ENCODE results near the gene ASIC2.

The ASIC2 gene

DNA sequence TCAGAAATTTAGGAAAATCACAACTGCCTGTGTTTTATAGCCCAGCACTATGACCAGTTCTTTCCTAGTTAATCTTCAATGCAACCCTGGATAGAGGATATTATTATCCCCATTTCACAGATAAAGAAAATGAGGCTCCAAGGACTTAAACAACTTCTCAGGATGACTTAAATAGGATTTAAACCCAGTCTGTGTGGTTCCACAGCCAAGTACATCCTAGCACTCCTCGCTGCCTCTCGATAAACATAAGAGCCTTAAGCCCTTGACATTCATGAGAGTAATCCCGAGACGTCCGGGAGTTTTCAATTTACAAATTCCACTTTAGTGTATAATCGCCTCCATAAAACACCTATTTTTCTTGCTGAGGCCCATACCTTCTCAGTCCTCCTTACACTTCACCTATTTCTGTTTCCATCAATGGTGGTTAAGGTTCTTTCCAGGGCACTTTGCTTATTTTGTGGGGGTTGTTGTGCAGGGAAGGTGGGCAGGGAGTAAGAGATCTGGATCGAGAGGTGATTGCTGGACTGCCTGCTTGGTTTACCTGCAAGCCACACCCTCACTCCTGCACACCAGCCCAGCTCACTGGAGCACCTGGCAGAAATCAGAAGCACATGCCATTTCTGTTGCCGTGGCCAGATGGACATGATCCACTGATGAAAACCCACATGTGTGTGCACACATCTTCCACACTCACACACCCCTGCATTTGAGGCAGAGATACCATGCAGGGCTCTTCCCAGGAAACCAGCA is 50.5 kb downstream of the ASIC2 start:
- DNase-seq = no peak

DNA sequence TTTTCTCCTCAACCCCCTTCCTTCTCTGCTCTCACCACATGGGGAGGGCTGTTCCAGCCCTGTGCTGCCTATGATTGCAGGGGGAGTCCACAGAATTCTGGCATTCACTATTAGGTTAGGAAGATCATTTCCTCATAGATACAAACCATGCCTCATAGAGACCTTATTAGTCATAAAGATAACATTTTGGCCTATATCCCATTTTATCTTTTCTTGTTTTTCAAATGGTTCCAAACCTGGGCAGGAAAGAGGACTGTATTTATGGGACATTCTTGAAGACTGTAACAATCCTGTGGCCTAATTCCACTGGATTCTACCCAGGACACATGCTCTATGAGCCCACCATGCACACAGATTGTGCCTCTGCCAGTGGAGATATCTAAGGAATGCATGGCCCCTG is 51.7 kb downstream of the ASIC2 start:
- DNase-seq = no peak

- DNase-seq = no peak
Measured at GRCh38 chr17:33240362-33240761, 52.7 kb downstream of the ASIC2 start.

GRCh38 chr17:33239702-33240101 is 53.4 kb downstream of the ASIC2 start:
- no peak for DNase-seq

DNA sequence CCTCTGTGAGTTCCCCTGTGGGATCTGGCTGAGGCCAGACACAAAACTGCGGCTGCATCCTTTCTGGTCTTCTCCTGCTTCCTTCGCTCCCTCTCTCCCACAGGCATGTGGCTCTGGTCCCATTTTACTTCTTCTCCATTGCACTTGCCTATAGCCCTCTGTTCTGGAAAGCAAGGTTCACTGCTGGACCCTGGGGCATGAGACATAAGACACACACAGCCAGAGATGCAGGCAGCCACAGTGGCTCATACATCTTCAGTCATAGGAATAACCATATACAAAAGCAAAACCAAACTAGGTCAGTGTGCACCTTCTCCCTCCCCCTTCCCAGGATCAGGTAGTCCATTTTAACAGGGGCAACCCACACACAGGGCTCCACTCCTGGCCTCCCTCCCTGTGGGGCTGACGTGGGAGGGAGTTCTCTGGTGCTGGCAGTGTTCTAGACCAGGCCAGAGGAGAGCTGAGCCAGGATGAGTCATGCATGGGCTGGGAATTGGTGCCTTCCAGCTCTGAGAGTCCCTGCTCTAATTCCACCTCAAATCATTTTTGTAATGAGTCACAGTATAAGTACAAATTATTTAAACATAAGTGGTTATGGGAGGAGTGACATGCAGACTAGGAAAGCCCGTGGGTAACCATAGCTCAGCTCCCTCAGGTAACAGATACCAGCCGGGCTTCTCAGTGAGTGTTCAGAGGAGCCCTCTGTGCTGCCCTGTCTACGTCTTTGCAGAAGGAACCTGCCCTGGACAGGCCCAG is 58.0 kb downstream of the ASIC2 start:
- no peak for DNase-seq

DNA sequence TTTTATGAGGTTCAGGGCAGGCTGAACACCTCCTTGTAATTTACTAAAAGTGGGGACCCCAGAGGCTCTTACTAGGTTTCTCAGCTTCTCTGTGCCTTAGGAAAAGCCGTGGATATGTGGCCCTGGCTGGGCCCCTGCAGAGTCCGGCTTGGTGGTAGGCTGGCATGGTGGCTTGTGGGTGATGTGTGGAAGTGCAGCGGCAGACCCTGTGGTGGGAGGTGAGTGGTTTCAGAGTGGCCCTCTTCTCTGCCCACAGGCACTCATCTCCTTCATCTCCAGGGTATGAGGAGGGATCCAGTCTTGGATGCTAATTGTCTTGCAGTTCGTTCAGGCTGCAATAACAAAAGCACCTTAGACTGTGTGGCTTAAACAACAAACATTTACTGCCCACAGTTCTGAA is 58.9 kb downstream of the ASIC2 start:
- DNase-seq = no peak

GRCh38 chr17:33233811-33234177 is 59.3 kb downstream of the ASIC2 start:
- DNase-seq = peak; percentile 59 to 76

DNA sequence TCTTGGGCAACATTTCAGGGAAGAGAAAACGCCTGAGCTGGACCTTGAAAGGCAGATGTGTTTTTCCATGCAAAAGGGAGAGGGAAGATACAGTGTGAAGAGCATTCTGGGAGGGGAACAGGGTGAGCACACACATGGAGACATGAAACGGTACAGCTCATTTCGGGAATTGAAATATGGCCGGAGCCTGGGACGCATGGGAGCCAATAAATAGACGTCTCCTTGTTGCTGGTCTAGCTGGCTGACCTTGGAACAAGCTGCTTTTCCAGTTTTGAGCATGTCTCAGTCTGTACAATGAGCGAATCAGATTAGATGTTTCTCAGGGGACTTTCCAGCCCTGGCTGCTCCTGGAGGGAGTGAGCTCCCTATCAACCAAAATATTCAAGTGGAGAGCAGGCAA is 63.6 kb downstream of the ASIC2 start:
- no peak for DNase-seq

DNA sequence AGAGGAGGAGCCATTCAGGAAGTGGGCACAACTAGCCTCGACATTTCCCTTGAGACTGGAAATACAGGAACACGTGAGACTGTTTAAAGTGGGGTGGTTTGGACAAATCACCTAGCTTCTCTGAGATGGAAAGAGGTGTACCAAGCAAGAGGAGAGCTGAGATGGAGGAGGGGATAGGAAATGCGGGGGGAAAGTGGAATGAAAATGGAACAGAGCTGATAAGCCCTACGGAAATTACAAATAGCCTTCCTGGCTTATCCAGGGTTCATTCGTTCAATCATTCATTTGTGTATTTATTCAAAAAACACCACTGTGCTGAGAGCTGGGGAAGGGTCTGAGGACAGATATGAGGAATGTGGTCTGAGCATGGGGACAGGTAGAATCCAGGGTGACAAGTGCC is 64.1 kb downstream of the ASIC2 start:
- no peak for DNase-seq

DNA sequence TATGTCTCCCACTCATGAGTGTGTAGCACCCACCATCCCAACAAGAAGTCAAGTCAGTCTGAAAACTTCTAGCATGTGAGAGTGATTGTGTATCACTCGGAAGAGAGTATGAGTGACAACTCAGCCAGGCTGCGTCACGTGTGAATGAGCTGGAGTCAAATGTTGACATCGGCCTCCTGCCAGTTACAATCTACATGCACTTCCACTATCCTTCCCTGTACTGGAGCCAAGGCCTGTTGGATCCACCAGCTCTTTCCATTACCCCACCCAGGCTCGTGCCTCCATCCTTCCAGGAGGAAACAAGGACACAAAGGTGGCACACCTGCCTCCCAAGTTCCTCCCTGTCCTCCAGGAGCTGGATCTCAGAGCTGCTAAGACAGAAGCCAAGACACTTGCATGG is 64.5 kb downstream of the ASIC2 start:
- DNase-seq = no peak

- DNase-seq = no peak
Measured at GRCh38 chr17:33227911-33228310, 65.2 kb downstream of the ASIC2 start.

DNA sequence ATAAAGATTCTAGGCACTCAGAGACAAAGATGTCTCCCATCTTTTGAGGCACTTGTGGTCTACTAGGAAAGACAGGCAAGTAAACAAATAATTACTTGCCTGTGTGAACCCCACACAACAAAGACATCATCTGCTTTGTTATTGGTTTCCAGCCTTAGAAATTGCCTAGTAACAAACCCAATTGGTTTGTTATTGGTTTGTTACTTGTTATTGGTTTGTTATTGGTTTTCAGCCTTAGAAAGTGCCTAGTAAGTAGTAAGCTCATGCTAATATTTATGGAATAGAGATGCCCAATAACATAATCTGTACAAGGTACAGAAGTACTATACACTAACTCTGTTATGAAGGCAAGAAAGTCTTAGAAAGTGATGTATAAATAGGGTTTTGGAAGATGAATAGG is 67.1 kb downstream of the ASIC2 start:
- DNase-seq = no peak

DNA sequence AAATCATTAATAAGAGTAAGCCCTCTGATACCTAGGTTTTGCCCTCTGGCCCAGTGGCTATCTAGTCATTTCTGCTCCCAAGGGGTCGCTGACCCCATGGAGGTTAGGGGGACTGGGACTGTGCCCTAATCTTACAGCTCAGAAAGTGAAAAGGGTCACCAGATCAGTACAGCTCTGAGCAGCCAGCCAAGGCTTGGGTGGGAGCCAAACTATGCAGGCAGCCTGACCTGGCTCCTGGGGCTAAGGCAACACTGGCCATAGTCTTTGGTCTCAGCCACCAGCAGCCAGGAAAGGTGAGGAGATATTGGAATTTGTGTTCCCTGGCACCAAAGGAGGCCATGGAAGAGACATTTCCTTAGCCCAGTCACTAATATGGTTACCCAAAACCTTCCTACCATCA is 67.6 kb downstream of the ASIC2 start:
- no peak for DNase-seq

- DNase-seq = no peak
Measured at GRCh38 chr17:33220036-33220435, 73.1 kb downstream of the ASIC2 start.

DNA sequence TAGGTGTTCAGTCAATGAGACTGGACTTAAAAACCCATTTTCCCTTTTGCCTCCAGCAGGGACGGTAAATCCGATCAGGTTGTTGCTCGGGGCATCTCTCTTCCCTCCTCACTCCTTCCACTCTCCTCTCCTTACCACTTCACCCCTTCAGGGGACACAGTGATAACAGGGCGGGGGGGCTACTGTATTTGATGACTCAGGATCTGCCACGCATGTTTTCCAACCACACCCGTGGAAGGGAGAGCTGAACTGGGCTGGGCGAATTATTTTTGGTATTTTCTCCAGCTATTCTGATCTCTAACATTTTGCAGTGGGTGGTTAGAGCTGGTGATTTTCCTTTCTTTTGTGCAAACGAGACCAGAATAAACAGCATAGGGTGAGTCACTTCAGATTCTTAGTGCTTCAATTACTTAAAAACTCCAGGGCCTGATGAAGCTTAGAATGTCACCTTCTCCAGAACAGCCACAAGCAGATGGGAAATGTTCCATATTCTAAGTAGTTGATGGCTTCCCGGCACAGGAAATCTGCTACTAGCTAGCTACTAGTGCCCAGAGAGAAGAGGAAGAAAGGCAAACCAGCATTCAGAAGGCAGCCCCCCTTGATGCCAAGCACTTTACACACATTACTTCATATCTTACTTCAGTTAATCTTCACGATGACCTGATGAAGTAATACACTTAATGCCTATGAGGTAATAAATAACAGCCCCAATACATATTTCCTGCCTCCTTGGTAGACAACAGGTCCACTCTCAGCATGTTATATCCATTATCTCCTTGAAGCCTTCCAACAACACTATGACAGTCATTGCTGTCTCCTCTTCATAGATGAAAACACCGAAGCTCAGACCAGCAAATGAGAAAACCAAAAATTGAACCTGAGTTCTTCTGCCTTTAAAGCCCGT is 74.1 kb downstream of the ASIC2 start:
- no peak for DNase-seq

DNA sequence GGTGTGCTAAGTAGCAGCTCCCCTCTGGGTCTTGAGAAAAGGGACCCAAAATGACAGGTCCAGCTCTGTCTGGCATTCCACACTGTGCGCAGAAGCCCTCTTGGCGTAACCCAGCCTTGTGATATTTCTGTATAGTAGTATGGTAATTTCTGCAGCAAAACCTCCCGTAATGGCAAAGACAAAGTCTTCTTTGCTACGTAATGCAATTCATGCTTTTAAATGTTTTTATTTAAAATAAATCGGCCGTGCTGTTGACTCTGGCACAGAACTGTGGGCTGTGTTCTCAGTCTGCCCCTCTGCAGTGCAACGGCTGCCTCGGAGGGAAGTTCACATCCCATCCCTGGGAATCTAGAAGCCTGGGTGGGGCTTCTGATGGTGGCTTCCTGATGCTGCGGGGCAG is 75.2 kb downstream of the ASIC2 start:
- no peak for DNase-seq

DNA sequence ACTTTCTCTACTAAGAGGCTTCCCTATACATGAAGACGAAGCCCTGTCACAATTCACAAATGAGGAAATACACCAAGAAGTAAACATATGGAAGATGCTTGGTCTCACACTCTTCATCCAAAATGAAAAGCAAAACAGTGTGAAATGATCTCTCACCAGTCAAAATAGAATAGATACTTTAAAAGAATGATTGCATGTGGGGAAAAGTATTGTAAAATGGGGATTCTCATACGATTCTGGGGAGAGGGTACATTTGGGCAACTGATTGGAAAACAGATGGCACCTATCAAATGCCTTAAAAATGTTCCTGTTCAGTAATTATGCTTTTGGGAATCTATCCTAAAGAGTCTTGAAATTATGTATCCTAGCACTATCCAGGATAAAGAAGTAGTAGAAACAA is 78.1 kb downstream of the ASIC2 start:
- no peak for DNase-seq

- no peak for DNase-seq
Measured at GRCh38 chr17:33210285-33210684, 82.8 kb downstream of the ASIC2 start.

GRCh38 chr17:33209671-33210070 is 83.4 kb downstream of the ASIC2 start:
- DNase-seq = no peak

- DNase-seq = no peak
Measured at GRCh38 chr17:33207231-33207630, 85.9 kb downstream of the ASIC2 start.

- DNase-seq = no peak
Measured at GRCh38 chr17:33205552-33205951, 87.5 kb downstream of the ASIC2 start.

- DNase-seq = peak in 1 of 2 experiments; percentile 27
Measured at GRCh38 chr17:33204701-33205100, 88.4 kb downstream of the ASIC2 start.

- no peak for DNase-seq
Measured at GRCh38 chr17:33204156-33204555, 88.9 kb downstream of the ASIC2 start.

Measured in cerebellar nuclear complex (tissue), 1 donor.